ENCODE results near the gene TBC1D25. TPM values are rescaled to one million over a fixed set of nuclear protein-coding genes. Genes with fewer than 3 reads are reported as not detected.

Gene TBC1D25
- total RNA-seq, 1 experiment from 2014 or later: 7.5 TPM

- Mint-ChIP-seq H3K36me3 (peaks cover 36% of the 10 kb centered on the region), H3K4me3 (no peak overlapping the region), H3K27ac (no peak overlapping the region), H3K4me1 (peaks cover 2% of the 10 kb centered on the region; the same call in 1 of the 2 replicates), H3K9me3 (no peaks in the 10 kb centered on the region), H3K27me3 (ENCODE audit: low read depth) (no peaks in the 10 kb centered on the region)
- CTCF ChIA-PET: no interaction called here
- POLR2A ChIA-PET: interaction anchor here (0.6 kb wide), 1 partner anchor 1032 kb away, joined by 4 read pairs; no protein-coding TSS in a partner anchor
- no peak for TF ChIP-seq FOXP4 (CRISPR knock-in tag; IDR thresholded peaks at IDR 0.05)
- TF ChIP-seq TEAD1 (CRISPR knock-in tag; IDR thresholded peaks at IDR 0.05): no peak
- no peak for TF ChIP-seq ZNF671 (CRISPR knock-in tag; IDR thresholded peaks at IDR 0.05)
- TF ChIP-seq FOXJ3 (CRISPR knock-in tag; IDR thresholded peaks at IDR 0.05; ENCODE audit: borderline replicate concordance): no peak
- TF ChIP-seq NFE2L1 (CRISPR knock-in tag; IDR thresholded peaks at IDR 0.05): no peak
- ATAC-seq (no peak), DNase-seq (ENCODE audit: low spot score) (no peak)
These were observed 41.1 kb downstream of the TBC1D25 start for GRCh38 chrX:48580662-48581061.

GRCh38 chrX:48584698-48585097, 45.2 kb downstream of the TBC1D25 start:
- Mint-ChIP-seq H3K9me3 (no peaks in the 10 kb centered on the region), H3K4me3 (no peak overlapping the region), H3K27me3 (ENCODE audit: low read depth) (no peaks in the 10 kb centered on the region), H3K27ac (no peak overlapping the region), H3K4me1 (no peaks in the 10 kb centered on the region), H3K36me3 (no peaks in the 10 kb centered on the region)
- DNase-seq (ENCODE audit: low spot score) (no peak), ATAC-seq (no peak)
- POLR2A ChIA-PET: no interaction called here
- TF ChIP-seq ATF2 (CRISPR knock-in tag; IDR thresholded peaks at IDR 0.05; ENCODE audit: borderline replicate concordance, low read depth): no peak
- CTCF ChIA-PET: no interaction called here

GRCh38 chrX:48589482-48590162, 50.1 kb downstream of the TBC1D25 start:
- POLR2A ChIA-PET: no interaction called here
- DNase-seq (ENCODE audit: low spot score): no peak
- no peaks in the 10 kb centered on the region for H3K36me3 Mint-ChIP-seq
- CTCF ChIA-PET: interaction anchor here (1.2 kb wide), 1 partner anchor 14 kb away, joined by 3 read pairs; no protein-coding TSS in a partner anchor
- H3K9me3 Mint-ChIP-seq: no peaks in the 10 kb centered on the region
- TF ChIP-seq FOXJ3 (CRISPR knock-in tag; IDR thresholded peaks at IDR 0.05; ENCODE audit: borderline replicate concordance): no peak
- no peak for TF ChIP-seq ZNF423 (CRISPR knock-in tag; IDR thresholded peaks at IDR 0.05)
- no peak for TF ChIP-seq ETV6 (CRISPR knock-in tag; IDR thresholded peaks at IDR 0.05)
- TF ChIP-seq USF2 (CRISPR knock-in tag; IDR thresholded peaks at IDR 0.05): no peak
- TF ChIP-seq MXD4 (CRISPR knock-in tag; IDR thresholded peaks at IDR 0.05; ENCODE audit: borderline replicate concordance): no peak
- TF ChIP-seq TCF7 (CRISPR knock-in tag; IDR thresholded peaks at IDR 0.05; ENCODE audit: low read depth): no peak
- TF ChIP-seq ZBTB43 (CRISPR knock-in tag; IDR thresholded peaks at IDR 0.05): no peak
- TF ChIP-seq MAX (CRISPR knock-in tag; IDR thresholded peaks at IDR 0.05): no peak
- no peak for TF ChIP-seq PRDM15 (CRISPR knock-in tag; IDR thresholded peaks at IDR 0.05)
- TF ChIP-seq PREB (CRISPR knock-in tag; IDR thresholded peaks at IDR 0.05; ENCODE audit: borderline replicate concordance): no peak
- TF ChIP-seq EMX1 (CRISPR knock-in tag; IDR thresholded peaks at IDR 0.05): no peak
- TF ChIP-seq SMAD4 (CRISPR knock-in tag; IDR thresholded peaks at IDR 0.05): no peak
- no peak for TF ChIP-seq CDX4 (CRISPR knock-in tag; IDR thresholded peaks at IDR 0.05; ENCODE audit: borderline replicate concordance)
- no peaks in the 10 kb centered on the region for H3K27me3 Mint-ChIP-seq (ENCODE audit: low read depth)
- H3K4me3 Mint-ChIP-seq: no peak overlapping the region
- no peak overlapping the region for H3K27ac Mint-ChIP-seq
- no peak for ATAC-seq
- H3K4me1 Mint-ChIP-seq: no peaks in the 10 kb centered on the region

All from WTC11 (cell line).